BJ (cell line): ENCODE measurements around the gene RAD51B. TPM values are rescaled to one million over a fixed set of nuclear protein-coding genes. Genes with fewer than 3 reads are reported as not detected.

Experiments used
- CTCF ChIA-PET: fragments of 350-600 bp; formaldehyde crosslinking; extraction: SDS; loops from one replicate; lab custom pipeline; 2021; ENCODE audit warnings: antibody characterized with exemption, inconsistent platforms; lab: Yijun Ruan, JAX
- POLR2A ChIA-PET: fragments of 300-600 bp; sonication (Branson Sonifier 250); formaldehyde crosslinking; extraction: SDS; loops from one replicate; lab custom pipeline; 2021; ENCODE audit warnings: antibody characterized with exemption; lab: Charles Lee
- DNase-seq: peaks from one replicate; pipeline ENCODE4 v3.0.0-alpha.2; 2011; ENCODE audit warnings: low read depth
- H3K27me3 ChIP-seq: 2 replicates; pipeline ENCODE4 v1.6.0; 2011; ENCODE audit warnings: low read length; ENCODE audit not compliant: control insufficient read depth, insufficient read depth
- H3K36me3 ChIP-seq: 2 replicates; pipeline ENCODE4 v1.5.1; 2011; ENCODE audit warnings: low read length; ENCODE audit not compliant: control insufficient read depth, insufficient read depth
- H3K4me3 ChIP-seq: 2 replicates; pipeline ENCODE4 v1.5.1; 2011; ENCODE audit warnings: low read depth, mild to moderate bottlenecking, control low read depth, low read length
- polyA plus RNA-seq: library from polyadenylated mRNA; depleted of rRNA; stranded (reverse); fragments of >200 nt; gene quantifications from 2 replicates; pipeline ENCODE4 v1.2.3, GENCODE V29; 2011
- TF ChIP-seq, protein P1 (sequence below): IDR thresholded peaks from 2 replicates; pipeline ENCODE4 v1.5.1; 2011; ENCODE audit warnings: low read depth, mild to moderate bottlenecking, control low read depth, inconsistent platforms, low read length, moderate library complexity; ENCODE audit not compliant: insufficient read depth

The RAD51B gene
- polyA plus RNA-seq, 1 experiment: 5.6 TPM

- POLR2A ChIA-PET: no interaction called here
Measured at GRCh38 chr14:68518761-68519670, 699.4 kb downstream of the RAD51B start.

GRCh38 chr14:68519671-68520187 lies 700.1 kb downstream of the RAD51B start:
- Histone ChIP-seq H3K27me3 (no peaks in the 10 kb centered on the region), H3K36me3 (no peaks in the 10 kb centered on the region), H3K4me3 (no peak overlapping the region)
- CTCF ChIA-PET: interaction anchor here (1.0 to 1.9 kb wide), 3 partner anchors 13 to 27 kb away, joined by 3 to 5 read pairs (median 4); no protein-coding TSS in a partner anchor
- DNase-seq: no peak
- POLR2A ChIA-PET: no interaction called here
- TF ChIP-seq, protein P1, sequence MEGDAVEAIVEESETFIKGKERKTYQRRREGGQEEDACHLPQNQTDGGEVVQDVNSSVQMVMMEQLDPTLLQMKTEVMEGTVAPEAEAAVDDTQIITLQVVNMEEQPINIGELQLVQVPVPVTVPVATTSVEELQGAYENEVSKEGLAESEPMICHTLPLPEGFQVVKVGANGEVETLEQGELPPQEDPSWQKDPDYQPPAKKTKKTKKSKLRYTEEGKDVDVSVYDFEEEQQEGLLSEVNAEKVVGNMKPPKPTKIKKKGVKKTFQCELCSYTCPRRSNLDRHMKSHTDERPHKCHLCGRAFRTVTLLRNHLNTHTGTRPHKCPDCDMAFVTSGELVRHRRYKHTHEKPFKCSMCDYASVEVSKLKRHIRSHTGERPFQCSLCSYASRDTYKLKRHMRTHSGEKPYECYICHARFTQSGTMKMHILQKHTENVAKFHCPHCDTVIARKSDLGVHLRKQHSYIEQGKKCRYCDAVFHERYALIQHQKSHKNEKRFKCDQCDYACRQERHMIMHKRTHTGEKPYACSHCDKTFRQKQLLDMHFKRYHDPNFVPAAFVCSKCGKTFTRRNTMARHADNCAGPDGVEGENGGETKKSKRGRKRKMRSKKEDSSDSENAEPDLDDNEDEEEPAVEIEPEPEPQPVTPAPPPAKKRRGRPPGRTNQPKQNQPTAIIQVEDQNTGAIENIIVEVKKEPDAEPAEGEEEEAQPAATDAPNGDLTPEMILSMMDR: no peak

More at GRCh38 chr14:68518761-68519670, 699.4 kb downstream of the RAD51B start:
- Histone ChIP-seq H3K27me3 (no peaks in the 10 kb centered on the region), H3K36me3 (no peaks in the 10 kb centered on the region), H3K4me3 (no peak overlapping the region)
- TF ChIP-seq, protein P1: no peak
- DNase-seq: no peak
- CTCF ChIA-PET: interaction anchor here (1.0 to 1.9 kb wide), 4 partner anchors 14 to 28 kb away, joined by 3 to 5 read pairs (median 4); no protein-coding TSS in a partner anchor

DNA sequence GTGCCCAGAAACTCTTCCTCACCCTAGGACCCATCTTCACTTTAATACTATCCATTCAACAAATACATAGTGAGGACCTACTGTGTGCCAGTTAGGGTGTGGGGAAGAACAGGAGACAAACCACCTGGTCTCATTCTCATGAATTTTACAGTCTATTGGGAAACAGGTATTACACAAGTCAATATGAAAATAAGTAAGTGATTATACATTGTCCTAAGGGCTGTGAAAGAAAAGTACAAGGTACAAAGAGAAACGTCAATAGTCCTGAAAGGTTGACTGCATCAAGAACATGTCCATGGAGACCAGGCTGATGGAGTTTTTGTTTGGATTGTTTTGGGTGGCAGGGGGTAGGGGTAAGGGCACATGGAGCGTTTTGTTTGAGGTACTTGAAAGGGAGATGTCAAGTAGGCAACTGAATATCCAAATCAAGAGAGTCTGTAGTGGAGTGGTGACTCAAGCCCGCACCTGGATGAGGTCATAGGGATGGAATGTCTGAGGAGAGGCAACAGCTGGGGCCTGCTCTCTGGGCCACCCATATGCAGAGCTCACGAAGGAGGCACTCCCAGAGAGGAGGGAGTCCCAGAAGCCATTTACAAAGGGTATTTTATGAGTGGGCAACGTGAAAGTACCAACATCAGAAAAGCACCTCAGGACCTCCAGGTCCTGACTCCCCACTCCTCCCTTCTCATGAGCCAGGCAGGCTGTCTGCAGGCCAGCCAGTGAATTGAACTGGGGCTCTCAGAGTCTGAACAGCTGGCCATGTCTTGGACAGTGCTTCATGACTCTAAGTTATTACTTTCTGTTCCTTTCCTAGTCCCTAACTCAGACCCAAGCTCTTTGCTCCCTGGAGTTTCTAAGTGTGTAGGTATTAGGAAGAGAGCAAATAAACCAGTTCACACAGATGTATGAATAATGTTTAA lies 701.3 kb downstream of the RAD51B start:
- POLR2A ChIA-PET: no interaction called here
- TF ChIP-seq, protein P1: no peak

GRCh38 chr14:68521557-68521901 lies 702.0 kb downstream of the RAD51B start:
- ChIA-PET CTCF (interaction anchor here (0.5 kb wide), 1 partner anchor 66 kb away, joined by 3 read pairs; no protein-coding TSS in a partner anchor), POLR2A (no interaction called here)
- no peak overlapping the region for H3K4me3 ChIP-seq
- TF ChIP-seq, protein P1: no peak
- H3K27me3 ChIP-seq: no peaks in the 10 kb centered on the region
- no peak for DNase-seq
- no peaks in the 10 kb centered on the region for H3K36me3 ChIP-seq

More for the DNA sequence above, 701.3 kb downstream of the RAD51B start:
- CTCF ChIA-PET: interaction anchor here (1.1 to 1.5 kb wide), 2 partner anchors 10 to 28 kb away, joined by 3 to 4 read pairs; no protein-coding TSS in a partner anchor
- H3K36me3 ChIP-seq: no peaks in the 10 kb centered on the region
- H3K4me3 ChIP-seq: no peak overlapping the region
- no peaks in the 10 kb centered on the region for H3K27me3 ChIP-seq
- DNase-seq: no peak
